K562 (cell line): ENCODE results near the gene DAGLA. TPM values are rescaled to one million over a fixed set of nuclear protein-coding genes. Genes with fewer than 3 reads are reported as not detected.
A peak's percentile ranks its signal among the peaks of the same experiment; 100 is the strongest.

Experiments used
- ARID4B ChIP-seq: sonication (generic); formaldehyde crosslinking; IDR thresholded peaks from 2 replicates; pipeline ENCODE4 v1.8.0; 2022; ENCODE audit warnings: mild to moderate bottlenecking, missing genetic modification reagents
- BRCA1 ChIP-seq, 2 experiments: fragments of 450-650 bp in 1 of 2; sonication (generic) in 1 of 2; formaldehyde crosslinking in 1 of 2; IDR thresholded peaks; 2 replicates each; pipeline versions ENCODE4 v1.5.0 to v1.6.1; 2017 to 2020; ENCODE audit warnings: mild to moderate bottlenecking in 1 of 2, missing genetic modification reagents in 1 of 2
- CBFB ChIP-seq: sonication (generic); formaldehyde crosslinking; IDR thresholded peaks from 2 replicates; pipeline ENCODE4 v1.4.0; 2020; ENCODE audit warnings: mild to moderate bottlenecking, missing genetic modification reagents
- CEBPB ChIP-seq: fragments of 450-650 bp; IDR thresholded peaks from 2 replicates; pipeline ENCODE4 v1.6.1; 2016; ENCODE audit warnings: missing genetic modification characterization, missing compliant biosample characterization
- ERF ChIP-seq: fragments of 450-650 bp; formaldehyde crosslinking; IDR thresholded peaks from 2 replicates; pipeline ENCODE4 v1.4.0; 2020; ENCODE audit warnings: mild to moderate bottlenecking, mixed read lengths
- FOS ChIP-seq: IDR thresholded peaks from 3 replicates; pipeline ENCODE4 v1.6.1; 2011; ENCODE audit not compliant: insufficient read length; ENCODE audit errors: extremely low read depth
- GABPB1 ChIP-seq: sonication (generic); formaldehyde crosslinking; IDR thresholded peaks from 2 replicates; pipeline ENCODE4 v1.8.0; 2022; ENCODE audit warnings: mild to moderate bottlenecking, missing genetic modification reagents
- HIVEP1 ChIP-seq: fragments of 250-450 bp; sonication (Bioruptor Pico); IDR thresholded peaks from 2 replicates; pipeline ENCODE4 v1.4.0; 2020; ENCODE audit warnings: mild to moderate bottlenecking
- IRF2 ChIP-seq: sonication (generic); formaldehyde crosslinking; IDR thresholded peaks from 2 replicates; pipeline ENCODE4 v1.8.1; 2022; ENCODE audit warnings: mild to moderate bottlenecking, missing genetic modification reagents
- KHSRP ChIP-seq: fragments of 450-650 bp; IDR thresholded peaks from 2 replicates; pipeline ENCODE4 v1.6.1; 2017
- MYBL2 ChIP-seq, 2 experiments: fragments of 450-650 bp in 1 of 2; sonication (generic) in 1 of 2; formaldehyde crosslinking in 1 of 2; IDR thresholded peaks; 2 replicates each; pipeline versions ENCODE4 v1.6.1 to v1.8.1; 2017 to 2022; ENCODE audit warnings: borderline replicate concordance in 1 of 2, inconsistent platforms in 1 of 2, low read depth in 1 of 2, mild to moderate bottlenecking in 1 of 2, missing genetic modification reagents in 1 of 2, moderate library complexity in 1 of 2
- NFE2L1 ChIP-seq: fragments of 450-650 bp; IDR thresholded peaks from 2 replicates; pipeline ENCODE4 v1.6.1; 2016; ENCODE audit warnings: missing genetic modification characterization, low read depth, mild to moderate bottlenecking, missing compliant biosample characterization, moderate library complexity, borderline replicate concordance
- NR2C2 ChIP-seq, 2 experiments: fragments of 200-800 bp in 1 of 2; sonication (Bioruptor generic) in 1 of 2; sonication (generic) in 1 of 2; formaldehyde crosslinking in 1 of 2; IDR thresholded peaks; 2 replicates each; pipeline versions ENCODE4 v1.6.1 to v1.8.0; 2016 to 2022; ENCODE audit warnings: mild to moderate bottlenecking in 1 of 2, missing compliant biosample characterization in 1 of 2, missing genetic modification characterization in 1 of 2, missing genetic modification reagents in 1 of 2
- RBM15 ChIP-seq: fragments of 200-400 bp; formaldehyde crosslinking; IDR thresholded peaks from 2 replicates; pipeline ENCODE4 v1.6.1; 2018; ENCODE audit warnings: mild to moderate bottlenecking, low read length, moderate library complexity; ENCODE audit not compliant: insufficient read depth
- RBM22 ChIP-seq: fragments of 200-400 bp; formaldehyde crosslinking; IDR thresholded peaks from 2 replicates; pipeline ENCODE4 v1.6.1; 2018; ENCODE audit warnings: low read length, low read depth; ENCODE audit not compliant: poor library complexity, severe bottlenecking
- RNF2 ChIP-seq: sonication (generic); IDR thresholded peaks from 2 replicates; pipeline ENCODE4 v1.6.1; 2016
- SRF ChIP-seq, 2 experiments: fragments of 250-450, 450-650 bp in 1 of 2; sonication (Bioruptor Pico) in 1 of 2; sonication (generic) in 1 of 2; formaldehyde crosslinking; IDR thresholded peaks; 2 replicates each; pipeline versions ENCODE4 v1.5.0 to v1.5.1; 2020 to 2022; ENCODE audit warnings: mild to moderate bottlenecking in 1 of 2, missing genetic modification reagents in 1 of 2
- SRSF9 ChIP-seq: fragments of 200-400 bp; formaldehyde crosslinking; IDR thresholded peaks from 2 replicates; pipeline ENCODE4 v1.6.1; 2017; ENCODE audit warnings: low read depth, low read length, borderline replicate concordance
- STAT5B ChIP-seq: fragments of 250-450 bp; sonication (Bioruptor Pico); IDR thresholded peaks from 2 replicates; pipeline ENCODE4 v1.8.0; 2021; ENCODE audit warnings: mild to moderate bottlenecking, inconsistent platforms
- TCF7L2 ChIP-seq: fragments of 150-350 bp; IDR thresholded peaks from 2 replicates; pipeline ENCODE4 v1.6.1; 2016; ENCODE audit warnings: low read depth, mild to moderate bottlenecking, low read length, moderate library complexity
- ZFP30 ChIP-seq: fragments of 250-450 bp; sonication (Bioruptor Pico); IDR thresholded peaks from 2 replicates; pipeline ENCODE4 v1.8.0; 2022; ENCODE audit warnings: moderate library complexity, mild to moderate bottlenecking, inconsistent platforms, borderline replicate concordance
- ZKSCAN8 ChIP-seq: fragments of 200-800 bp; sonication (Bioruptor generic); IDR thresholded peaks from 2 replicates; pipeline ENCODE4 v1.6.1; 2016; ENCODE audit warnings: missing genetic modification characterization, missing compliant biosample characterization
- ZNF146 ChIP-seq: IDR thresholded peaks from one replicate; pipeline ENCODE4 v1.6.1; 2018; ENCODE audit warnings: missing compliant biosample characterization; ENCODE audit not compliant: unreplicated experiment
- ZNF282 ChIP-seq: sonication (generic); formaldehyde crosslinking; IDR thresholded peaks from 2 replicates; pipeline ENCODE4 v1.8.1; 2023; ENCODE audit warnings: missing genetic modification reagents
- polyA plus RNA-seq, 8 experiments: library from polyadenylated mRNA; depleted of rRNA in 4 of 8; stranded (reverse) in 5 of 8; unstranded in 3 of 8; fragments of >200 nt; fragmentation: Nextera tagmentation in 2 of 8; fragmentation: Illumina TruSeq in 1 of 8; extraction: Ambion mirVana in 2 of 8; extraction: Trizol in 1 of 8; gene quantifications; 2 replicates each; pipeline versions ENCODE4 v1.2.1 to v1.2.3, GENCODE V29; 2011 to 2014; ENCODE audit warnings: inconsistent platforms in 1 of 8, missing spikeins in 1 of 8
- total RNA-seq, 7 experiments: library from RNA; depleted of rRNA in 6 of 7; stranded (reverse); fragments of >200 nt in 6 of 7; fragmentation: Illumina TruSeq in 2 of 7; extraction: Trizol in 2 of 7; gene quantifications; 2 replicates each; pipeline versions ENCODE4 v1.2.1 to v1.2.3, GENCODE V29; 2011 to 2021; ENCODE audit warnings: low replicate concordance in 1 of 7
- TF ChIP-seq, protein P1 (sequence below): fragments of 250-450 bp; sonication (Bioruptor Pico); IDR thresholded peaks from 2 replicates; pipeline ENCODE4 v1.9.0; 2021; ENCODE audit warnings: mild to moderate bottlenecking

Gene DAGLA
- total and polyA plus RNA-seq, 9 of the 15 experiments (the other 6 are each of a cell fraction or from before 2014, with no cell fraction given), result 0.03 to 0.16 (median 0.04) TPM; not detected in 4

DNA sequence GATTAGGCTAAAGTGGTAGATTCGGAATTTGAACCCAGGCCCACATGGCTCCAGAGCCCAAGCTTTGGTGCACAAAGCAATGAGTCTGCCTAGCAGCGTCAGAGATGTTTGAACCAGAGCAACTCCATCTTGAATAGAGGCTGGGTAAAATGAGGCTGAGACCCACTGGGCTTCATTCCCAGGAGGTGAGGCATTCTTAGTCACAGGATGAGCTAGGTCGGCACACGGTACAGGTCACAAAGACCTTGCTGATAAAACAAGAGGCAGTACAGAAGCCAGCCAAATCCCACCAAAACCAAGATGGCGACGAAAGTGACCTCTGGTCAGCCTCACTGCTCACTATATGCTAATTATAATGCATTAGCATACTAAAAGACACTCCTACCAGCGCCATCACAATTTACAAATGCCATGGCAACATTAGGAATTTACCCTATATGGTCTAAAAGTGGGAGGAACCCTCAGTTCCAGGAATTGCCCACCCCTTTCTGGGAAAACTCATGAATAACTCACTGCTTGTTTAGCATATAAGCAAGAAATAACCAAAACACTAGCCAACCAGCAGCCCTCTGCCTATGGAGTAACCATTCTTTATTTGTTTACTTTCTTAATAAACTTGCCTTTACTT, 40.3 kb upstream of the DAGLA start (continued):
- 0 out of 2 replicates have a peak, but pooled peaks have one; percentile 21 for TF ChIP-seq NR2C2 (CRISPR knock-in tag; IDR thresholded peaks at IDR 0.05)
- no peak; the same call in 1 of the 2 replicates for TF ChIP-seq NR2C2 (tag; IDR thresholded peaks at IDR 0.05)
- peak; percentile 82 to 96 for TF ChIP-seq SRF (CRISPR knock-in tag; IDR thresholded peaks at IDR 0.05)
- TF ChIP-seq TCF7L2, result no peak
- no peak for TF ChIP-seq CEBPB (tag)
- TF ChIP-seq FOS, result no peak
- TF ChIP-seq KHSRP, result no peak
- no peak for TF ChIP-seq SRSF9
- no peak for TF ChIP-seq ERF (CRISPR knock-in tag)
- no peak for TF ChIP-seq STAT5B
- TF ChIP-seq ZNF282, result no peak
- no peak for TF ChIP-seq NFE2L1
- TF ChIP-seq ZKSCAN8 (CRISPR knock-in tag), result peak; percentile 80
- no peak for TF ChIP-seq MYBL2 (IDR thresholded peaks at IDR 0.05; ENCODE audit: low read depth)
- TF ChIP-seq MYBL2 (CRISPR knock-in tag; IDR thresholded peaks at IDR 0.05; ENCODE audit: borderline replicate concordance), result no peak
- TF ChIP-seq HIVEP1 (CRISPR knock-in tag), result no peak
- no peak for TF ChIP-seq CBFB
- TF ChIP-seq ARID4B (CRISPR knock-in tag), result no peak
- TF ChIP-seq RNF2, result no peak
- no peak for TF ChIP-seq IRF2
- TF ChIP-seq, protein P1, sequence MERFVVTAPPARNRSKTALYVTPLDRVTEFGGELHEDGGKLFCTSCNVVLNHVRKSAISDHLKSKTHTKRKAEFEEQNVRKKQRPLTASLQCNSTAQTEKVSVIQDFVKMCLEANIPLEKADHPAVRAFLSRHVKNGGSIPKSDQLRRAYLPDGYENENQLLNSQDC (CRISPR knock-in tag), result no peak
- TF ChIP-seq GABPB1 (CRISPR knock-in tag), result no peak
- TF ChIP-seq ZNF146 (CRISPR knock-in tag), result no peak
- TF ChIP-seq RBM22, result no peak
- TF ChIP-seq ZFP30 (CRISPR knock-in tag), result no peak
- no peak for TF ChIP-seq BRCA1 (IDR thresholded peaks at IDR 0.05)
- no peak for TF ChIP-seq BRCA1 (CRISPR knock-in tag; IDR thresholded peaks at IDR 0.05)
- no peak for TF ChIP-seq RBM15
